ENCODE measurements around the gene CPA3. TPM values are rescaled to one million over a fixed set of nuclear protein-coding genes. Genes with fewer than 3 reads are reported as not detected.

Gene CPA3
- total RNA-seq, 1 donor from 2014 or later: not detected

- Mint-ChIP-seq H3K4me3 (ENCODE audit: unreplicated experiment) (no peak overlapping the region), H3K4me1 (ENCODE audit: low read depth, unreplicated experiment) (no peaks in the 10 kb centered on the region), H3K27me3 (ENCODE audit: unreplicated experiment) (no peaks in the 10 kb centered on the region), H3K36me3 (ENCODE audit: unreplicated experiment) (no peaks in the 10 kb centered on the region), H3K27ac (ENCODE audit: unreplicated experiment) (no peak overlapping the region), H3K9me3 (ENCODE audit: unreplicated experiment) (no peaks in the 10 kb centered on the region)
- no peak for DNase-seq
- no peak for TF ChIP-seq CTCF (IDR thresholded peaks at IDR 0.05; ENCODE audit: partially characterized antibody, unreplicated experiment)
These were observed 35.2 kb upstream of the CPA3 start for GRCh38 chr3:148829926-148830325.

- no peaks in the 10 kb centered on the region for H3K27me3 Mint-ChIP-seq (ENCODE audit: unreplicated experiment)
- no peaks in the 10 kb centered on the region for H3K9me3 Mint-ChIP-seq (ENCODE audit: unreplicated experiment)
- no peak overlapping the region for H3K4me3 Mint-ChIP-seq (ENCODE audit: unreplicated experiment)
- TF ChIP-seq CTCF (IDR thresholded peaks at IDR 0.05; ENCODE audit: partially characterized antibody, unreplicated experiment): no peak
- no peaks in the 10 kb centered on the region for H3K36me3 Mint-ChIP-seq (ENCODE audit: unreplicated experiment)
- DNase-seq: no peak
- no peaks in the 10 kb centered on the region for H3K4me1 Mint-ChIP-seq (ENCODE audit: low read depth, unreplicated experiment)
- no peak overlapping the region for H3K27ac Mint-ChIP-seq (ENCODE audit: unreplicated experiment)
These were observed 31.9 kb upstream of the CPA3 start for GRCh38 chr3:148833223-148833622.

GRCh38 chr3:148839805-148840204 is 25.3 kb upstream of the CPA3 start:
- Mint-ChIP-seq H3K27ac (ENCODE audit: unreplicated experiment) (no peak overlapping the region), H3K9me3 (ENCODE audit: unreplicated experiment) (no peaks in the 10 kb centered on the region), H3K4me3 (ENCODE audit: unreplicated experiment) (no peak overlapping the region), H3K27me3 (ENCODE audit: unreplicated experiment) (peaks cover 1% of the 10 kb centered on the region), H3K4me1 (ENCODE audit: low read depth, unreplicated experiment) (no peaks in the 10 kb centered on the region), H3K36me3 (ENCODE audit: unreplicated experiment) (no peaks in the 10 kb centered on the region)
- no peak for DNase-seq
- TF ChIP-seq CTCF (IDR thresholded peaks at IDR 0.05; ENCODE audit: partially characterized antibody, unreplicated experiment): no peak

- H3K9me3 Mint-ChIP-seq (ENCODE audit: unreplicated experiment): no peaks in the 10 kb centered on the region
- H3K27ac Mint-ChIP-seq (ENCODE audit: unreplicated experiment): no peak overlapping the region
- H3K4me3 Mint-ChIP-seq (ENCODE audit: unreplicated experiment): no peak overlapping the region
- TF ChIP-seq CTCF (IDR thresholded peaks at IDR 0.05; ENCODE audit: partially characterized antibody, unreplicated experiment): no peak
- DNase-seq: no peak
- H3K4me1 Mint-ChIP-seq (ENCODE audit: low read depth, unreplicated experiment): no peaks in the 10 kb centered on the region
- peaks cover 1% of the 10 kb centered on the region for H3K27me3 Mint-ChIP-seq (ENCODE audit: unreplicated experiment)
- H3K36me3 Mint-ChIP-seq (ENCODE audit: unreplicated experiment): no peaks in the 10 kb centered on the region
These were observed 24.6 kb upstream of the CPA3 start for GRCh38 chr3:148840451-148840850.

- peaks cover 1% of the 10 kb centered on the region for H3K27me3 Mint-ChIP-seq (ENCODE audit: unreplicated experiment)
- H3K4me1 Mint-ChIP-seq (ENCODE audit: low read depth, unreplicated experiment): no peaks in the 10 kb centered on the region
- H3K36me3 Mint-ChIP-seq (ENCODE audit: unreplicated experiment): no peaks in the 10 kb centered on the region
- H3K9me3 Mint-ChIP-seq (ENCODE audit: unreplicated experiment): no peaks in the 10 kb centered on the region
- H3K27ac Mint-ChIP-seq (ENCODE audit: unreplicated experiment): no peak overlapping the region
- no peak for DNase-seq
- no peak overlapping the region for H3K4me3 Mint-ChIP-seq (ENCODE audit: unreplicated experiment)
- TF ChIP-seq CTCF (IDR thresholded peaks at IDR 0.05; ENCODE audit: partially characterized antibody, unreplicated experiment): no peak
These were observed 19.2 kb upstream of the CPA3 start for GRCh38 chr3:148845756-148846395.

All from glutamatergic neuron (in vitro differentiated cells).